22Rv1 (cell line): ENCODE measurements around the gene INSYN2A.

Source experiments
- CTCF ChIP-seq: fragments of 450-650 bp; IDR thresholded peaks from 2 replicates; pipeline ENCODE4 v1.5.1; 2017; ENCODE audit warnings: mild to moderate bottlenecking
- ZFX ChIP-seq: fragments of 450-650 bp; IDR thresholded peaks from 2 replicates; pipeline ENCODE4 v1.6.1; 2017; ENCODE audit warnings: antibody characterized with exemption, borderline replicate concordance

- no peak for TF ChIP-seq CTCF
- TF ChIP-seq ZFX = no peak
Measured at GRCh38 chr10:127153181-127153580, 43.2 kb downstream of the INSYN2A start.
